Measurements from ENCODE around the gene MFAP4.

GRCh38 chr17:19366637-19366972, 20.4 kb downstream of the MFAP4 start:
- TF ChIP-seq CTCF (IDR thresholded peaks at IDR 0.05) (no peak), POLR2A (IDR thresholded peaks at IDR 0.05) (no peak)

Data from heart left ventricle (tissue), 13 donors.